CD4-positive, alpha-beta memory T cell (primary cell): ENCODE results near the gene UIMC1. TPM values are rescaled to one million over a fixed set of nuclear protein-coding genes. Genes with fewer than 3 reads are reported as not detected.

Source experiments
- CTCF ChIA-PET: fragments of 350-600 bp; sonication (Branson Sonifier 250); formaldehyde crosslinking; loops from one replicate; lab custom pipeline; 2021; ENCODE audit warnings: inconsistent platforms; ENCODE audit not compliant: partially characterized antibody; lab: Charles Lee
- POLR2A ChIA-PET: fragments of 350-600 bp; sonication (Branson Sonifier 250); formaldehyde crosslinking; loops from one replicate; lab custom pipeline; 2021; ENCODE audit not compliant: partially characterized antibody; lab: Charles Lee
- DNase-seq, 5 donors: peaks; one replicate each; pipeline versions ENCODE4 v3.0.0 to v3.0.0-alpha.2; 2020 to 2022; ENCODE audit warnings: mixed read lengths in 1 of 5
- H3K27ac ChIP-seq: one replicate; pipeline ENCODE4 v1.7.0; 2013; ENCODE audit warnings: low read depth, low read length
- H3K27me3 ChIP-seq: 2 replicates; pipeline ENCODE4 v1.7.0; 2013; ENCODE audit warnings: mild to moderate bottlenecking, low read length, moderate library complexity; ENCODE audit not compliant: insufficient read depth
- H3K36me3 ChIP-seq: 2 replicates; pipeline ENCODE4 v1.7.0; 2013; ENCODE audit warnings: mild to moderate bottlenecking, low read length, moderate library complexity; ENCODE audit not compliant: insufficient read depth
- H3K4me1 ChIP-seq: 2 replicates; pipeline ENCODE4 v1.7.0; 2013; ENCODE audit warnings: mild to moderate bottlenecking, low read length, moderate library complexity; ENCODE audit not compliant: insufficient read depth
- H3K4me3 ChIP-seq, 2 donors: one replicate each; pipeline ENCODE4 v1.7.0; 2013; ENCODE audit warnings: low read length in 2 of 2, mild to moderate bottlenecking in 1 of 2
- H3K9me3 ChIP-seq, 2 donors: one replicate each; pipeline ENCODE4 v1.7.0; 2013; ENCODE audit warnings: low read length in 2 of 2, control low read depth in 1 of 2; ENCODE audit not compliant: control insufficient read depth in 1 of 2
- H3K27ac Mint-ChIP-seq, 7 donors: one replicate each; pipeline ENCODE4 v1.8.0; 2020 to 2021; ENCODE audit warnings: mixed read lengths in 7 of 7, mild to moderate bottlenecking in 6 of 7, inconsistent platforms in 3 of 7, moderate library complexity in 3 of 7
- H3K27me3 Mint-ChIP-seq, 2 donors: one replicate each; pipeline ENCODE4 v1.8.0; 2020 to 2021; ENCODE audit warnings: mixed read lengths in 2 of 2
- H3K36me3 Mint-ChIP-seq, 2 donors: one replicate each; pipeline ENCODE4 v1.8.0; 2020 to 2021; ENCODE audit warnings: mixed read lengths in 2 of 2, inconsistent platforms in 1 of 2, mild to moderate bottlenecking in 1 of 2
- H3K4me1 Mint-ChIP-seq, 4 donors: one replicate each; pipeline ENCODE4 v1.8.0; 2020 to 2021; ENCODE audit warnings: mixed read lengths in 4 of 4, mild to moderate bottlenecking in 1 of 4
- H3K4me3 Mint-ChIP-seq, 8 donors: one replicate each; pipeline ENCODE4 v1.8.0; 2020 to 2021; ENCODE audit warnings: mixed read lengths in 8 of 8, mild to moderate bottlenecking in 7 of 8, moderate library complexity in 6 of 8, inconsistent platforms in 3 of 8
- H3K9me3 Mint-ChIP-seq, 8 donors: one replicate each; pipeline ENCODE4 v1.8.0; 2020 to 2021; ENCODE audit warnings: mixed read lengths in 8 of 8, mild to moderate bottlenecking in 5 of 8, inconsistent platforms in 3 of 8, moderate library complexity in 1 of 8
- intact Hi-C: fragments of 100-400 bp; cut with micrococcal nuclease; formaldehyde crosslinking; loops from one replicate; pipeline ENCODE4 v1.15.1; 2023
- polyA plus RNA-seq, 2 donors: library from polyadenylated mRNA; unstranded; fragments of 300-500 nt; fragmentation: Illumina TruSeq; gene quantifications; one replicate each; pipeline ENCODE4 v1.2.3, GENCODE V29; 2021
- total RNA-seq, 2 experiments: library from RNA; stranded (reverse); gene quantifications; one replicate each; pipeline ENCODE4 v1.2.3, GENCODE V29; 2021

UIMC1 gene
- total and polyA plus RNA-seq, 4 experiments from 2014 or later: 16.7 to 61.7 (median 41.2) TPM

- intact Hi-C loops: no loop called here
- Histone ChIP-seq H3K36me3 (no peaks in the 10 kb centered on the region), H3K4me3 (no peak overlapping the region), H3K27me3 (no peaks in the 10 kb centered on the region), H3K27ac (no peak overlapping the region), H3K9me3 (no peaks in the 10 kb centered on the region), H3K4me1 (no peaks in the 10 kb centered on the region)
- ChIA-PET POLR2A (no interaction called here), CTCF (no interaction called here)
- H3K4me3 Mint-ChIP-seq: no peak overlapping the region
- peaks cover 0 to 5% of the 10 kb centered on the region in 2 donors for H3K27me3 Mint-ChIP-seq
- no peaks in the 10 kb centered on the region for H3K9me3 Mint-ChIP-seq
- no peak for DNase-seq
- H3K27ac Mint-ChIP-seq: peak overlapping the region in 1 of 7 donors; percentile 2
- peaks cover 0 to 5% (median 2%) of the 10 kb centered on the region in 4 donors for H3K4me1 Mint-ChIP-seq
- H3K36me3 Mint-ChIP-seq: no peaks in the 10 kb centered on the region
Measured at GRCh38 chr5:176889321-176890280, 117.0 kb downstream of the UIMC1 start.

- CTCF ChIA-PET: no interaction called here
- no peaks in the 10 kb centered on the region for H3K9me3 Mint-ChIP-seq
- no peak overlapping the region for H3K27ac ChIP-seq
- H3K36me3 ChIP-seq: no peaks in the 10 kb centered on the region
- no peaks in the 10 kb centered on the region for H3K27me3 ChIP-seq
- H3K4me3 ChIP-seq: no peak overlapping the region
- no peaks in the 10 kb centered on the region for H3K9me3 ChIP-seq
- no peak overlapping the region for H3K4me3 Mint-ChIP-seq
- intact Hi-C loops: no loop called here
- no peaks in the 10 kb centered on the region for H3K36me3 Mint-ChIP-seq
- no peak overlapping the region for H3K27ac Mint-ChIP-seq
- H3K4me1 ChIP-seq: no peaks in the 10 kb centered on the region
- peaks cover 0 to 5% of the 10 kb centered on the region in 2 donors for H3K27me3 Mint-ChIP-seq
- POLR2A ChIA-PET: no interaction called here
- H3K4me1 Mint-ChIP-seq: peaks cover 0 to 5% (median 2%) of the 10 kb centered on the region in 4 donors
- DNase-seq: no peak
Measured at GRCh38 chr5:176888865-176889165, 117.8 kb downstream of the UIMC1 start.

- intact Hi-C loops: no loop called here
- no peaks in the 10 kb centered on the region for H3K9me3 Mint-ChIP-seq
- Histone ChIP-seq H3K27me3 (no peaks in the 10 kb centered on the region), H3K36me3 (no peaks in the 10 kb centered on the region), H3K4me1 (no peaks in the 10 kb centered on the region), H3K27ac (no peak overlapping the region), H3K4me3 (no peak overlapping the region), H3K9me3 (no peaks in the 10 kb centered on the region)
- H3K36me3 Mint-ChIP-seq: no peaks in the 10 kb centered on the region
- CTCF ChIA-PET: no interaction called here
- H3K27ac Mint-ChIP-seq: peak overlapping the region in 1 of 7 donors; percentile 73
- H3K27me3 Mint-ChIP-seq: peaks cover under 1 to 5% of the 10 kb centered on the region in 2 donors
- no peak overlapping the region for H3K4me3 Mint-ChIP-seq
- POLR2A ChIA-PET: no interaction called here
- peaks cover 0 to 5% (median 2%) of the 10 kb centered on the region in 4 donors for H3K4me1 Mint-ChIP-seq
- no peak for DNase-seq
Measured at GRCh38 chr5:176888016-176888864, 118.3 kb downstream of the UIMC1 start.

- H3K9me3 ChIP-seq: no peaks in the 10 kb centered on the region
- H3K4me3 Mint-ChIP-seq: no peak overlapping the region
- H3K4me1 Mint-ChIP-seq: peaks cover 0 to 5% (median 2%) of the 10 kb centered on the region in 4 donors
- intact Hi-C loops: no loop called here
- no peak overlapping the region for H3K27ac ChIP-seq
- H3K9me3 Mint-ChIP-seq: no peaks in the 10 kb centered on the region
- ChIA-PET POLR2A (no interaction called here), CTCF (no interaction called here)
- peaks cover 5% of the 10 kb centered on the region in 2 donors for H3K27me3 Mint-ChIP-seq
- no peak for DNase-seq
- H3K27ac Mint-ChIP-seq: no peak overlapping the region
- no peak overlapping the region for H3K4me3 ChIP-seq
- H3K27me3 ChIP-seq: no peaks in the 10 kb centered on the region
- H3K4me1 ChIP-seq: no peaks in the 10 kb centered on the region
- H3K36me3 Mint-ChIP-seq: no peaks in the 10 kb centered on the region
- H3K36me3 ChIP-seq: no peaks in the 10 kb centered on the region
Measured at GRCh38 chr5:176887252-176887849, 119.2 kb downstream of the UIMC1 start.

- Mint-ChIP-seq H3K9me3 (no peaks in the 10 kb centered on the region), H3K27me3 (peaks cover 1 to 7% of the 10 kb centered on the region in 2 donors), H3K4me3 (no peak overlapping the region), H3K27ac (no peak overlapping the region), H3K4me1 (peaks cover 0 to 5% (median 2%) of the 10 kb centered on the region in 4 donors), H3K36me3 (no peaks in the 10 kb centered on the region)
- POLR2A ChIA-PET: no interaction called here
- H3K27ac ChIP-seq: no peak overlapping the region
- no peaks in the 10 kb centered on the region for H3K36me3 ChIP-seq
- no peak for DNase-seq
- no peaks in the 10 kb centered on the region for H3K4me1 ChIP-seq
- intact Hi-C loops: no loop called here
- H3K4me3 ChIP-seq: no peak overlapping the region
- H3K9me3 ChIP-seq: no peaks in the 10 kb centered on the region
- CTCF ChIA-PET: no interaction called here
- no peaks in the 10 kb centered on the region for H3K27me3 ChIP-seq
Measured at GRCh38 chr5:176886336-176887251, 120.0 kb downstream of the UIMC1 start.

GRCh38 chr5:176884571-176884890 lies 122.0 kb downstream of the UIMC1 start:
- H3K4me1 ChIP-seq: no peaks in the 10 kb centered on the region
- Mint-ChIP-seq H3K4me1 (peaks cover 0 to 5% (median 2%) of the 10 kb centered on the region in 4 donors), H3K27ac (peak overlapping the region in 1 of 7 donors; percentile 38), H3K36me3 (no peaks in the 10 kb centered on the region), H3K9me3 (no peaks in the 10 kb centered on the region), H3K27me3 (peaks cover 0 to 12% of the 10 kb centered on the region in 2 donors), H3K4me3 (no peak overlapping the region)
- ChIA-PET CTCF (no interaction called here), POLR2A (no interaction called here)
- no peaks in the 10 kb centered on the region for H3K36me3 ChIP-seq
- H3K9me3 ChIP-seq: no peaks in the 10 kb centered on the region
- DNase-seq: no peak
- no peak overlapping the region for H3K27ac ChIP-seq
- H3K27me3 ChIP-seq: no peaks in the 10 kb centered on the region
- intact Hi-C loops: no loop called here
- H3K4me3 ChIP-seq: no peak overlapping the region
